OCI-LY7 (cell line): ENCODE results near the gene SASH1. TPM values are rescaled to one million over a fixed set of nuclear protein-coding genes. Genes with fewer than 3 reads are reported as not detected.

ENCODE experiments used
- BruUV-seq: library from RNA; stranded (reverse); fragments of 400-500 nt; replicated peaks from 2 replicates; lab custom pipeline; 2021; lab: Mats Ljungman, UMichigan
- CTCF ChIA-PET: fragments of 300-600 bp; sonication (Branson Sonifier 250); formaldehyde crosslinking; loops from one replicate; lab custom pipeline; 2022; ENCODE audit warnings: antibody characterized with exemption; ENCODE audit not compliant: unreplicated experiment; lab: Charles Lee
- POLR2A ChIA-PET: fragments of 300-600 bp; sonication (Branson Sonifier 250); formaldehyde crosslinking; loops from one replicate; lab custom pipeline; 2022; ENCODE audit warnings: antibody characterized with exemption; lab: Charles Lee
- DNase-seq: peaks from one replicate; pipeline ENCODE4 v3.0.0-alpha.2; 2015; ENCODE audit warnings: low spot score
- H2AFZ ChIP-seq: fragments of 200-600 bp; sonication (generic), shearing (Covaris generic); 2 replicates; pipeline ENCODE4 v1.6.1; 2014; ENCODE audit warnings: mild to moderate bottlenecking, antibody characterized with exemption, low read length, moderate library complexity
- H3K27ac ChIP-seq: fragments of 200-600 bp; sonication (generic); 2 replicates; pipeline ENCODE4 v1.5.1; 2014; ENCODE audit warnings: mixed run types, low read depth, mild to moderate bottlenecking, moderate library complexity, low read length, inconsistent platforms; ENCODE audit not compliant: poor library complexity, severe bottlenecking
- H3K36me3 ChIP-seq: fragments of 200-600 bp; sonication (generic); 2 replicates; pipeline ENCODE4 v1.6.1; 2014; ENCODE audit warnings: mild to moderate bottlenecking, antibody characterized with exemption, low read length, moderate library complexity, mixed read lengths; ENCODE audit not compliant: insufficient read depth
- H3K4me1 ChIP-seq: fragments of 200-600 bp; sonication (generic); 2 replicates; pipeline ENCODE4 v1.5.1; 2014; ENCODE audit warnings: mild to moderate bottlenecking, low read length; ENCODE audit not compliant: insufficient read depth, poor library complexity, severe bottlenecking
- H3K4me2 ChIP-seq: fragments of 200-600 bp; sonication (generic); 2 replicates; pipeline ENCODE4 v1.6.1; 2014; ENCODE audit warnings: mild to moderate bottlenecking, low read length
- H3K4me3 ChIP-seq: fragments of 200-600 bp; sonication (generic); 2 replicates; pipeline ENCODE4 v1.5.1; 2014; ENCODE audit warnings: mild to moderate bottlenecking, low read depth, low read length; ENCODE audit not compliant: poor library complexity, severe bottlenecking
- H3K79me2 ChIP-seq: fragments of 200-600 bp; sonication (generic); 2 replicates; pipeline ENCODE4 v1.6.1; 2016; ENCODE audit warnings: low read depth, mild to moderate bottlenecking, low read length, moderate library complexity, mixed read lengths; ENCODE audit not compliant: insufficient read depth
- H3K9me2 ChIP-seq: fragments of 200-600 bp; sonication (generic); 2 replicates; pipeline ENCODE4 v1.6.1; 2016; ENCODE audit warnings: mild to moderate bottlenecking, low read length, mixed read lengths; ENCODE audit not compliant: insufficient read depth
- H3K9me3 ChIP-seq: fragments of 200-600 bp; sonication (generic); 2 replicates; pipeline ENCODE4 v1.6.1; 2014; ENCODE audit warnings: mild to moderate bottlenecking, mixed run types, low read length, mixed read lengths
- H4K20me1 ChIP-seq: fragments of 200-600 bp; sonication (generic); 2 replicates; pipeline ENCODE4 v1.6.1; 2014; ENCODE audit warnings: mild to moderate bottlenecking, antibody characterized with exemption, low read length, moderate library complexity, mixed read lengths; ENCODE audit not compliant: insufficient read depth
- CTCF ChIP-seq: fragments of 200-600 bp; sonication (generic); conservative IDR thresholded peaks from 2 replicates; pipeline ENCODE4 v1.5.1; 2014; ENCODE audit warnings: mild to moderate bottlenecking, antibody characterized with exemption, low read length, moderate library complexity, mixed read lengths
- EZH2phosphoT487 ChIP-seq: fragments of 200-600 bp; sonication (generic); IDR thresholded peaks from 2 replicates; pipeline ENCODE4 v1.6.1; 2018; ENCODE audit warnings: low read depth, borderline replicate concordance, mild to moderate bottlenecking, mixed run types, antibody characterized with exemption, low read length, moderate library complexity, mixed read lengths
- intact Hi-C: fragments of 100-400 bp; cut with micrococcal nuclease; formaldehyde crosslinking; loops from one replicate; pipeline ENCODE4 v1.10.0; 2022; ENCODE audit not compliant: unreplicated experiment
- total RNA-seq, 2 experiments: library from RNA; depleted of rRNA in 1 of 2; stranded (reverse); fragments of >200 nt in 1 of 2; shearing (Covaris generic) in 1 of 2; gene quantifications; 2 replicates each; pipeline ENCODE4 v1.2.3, GENCODE V29; 2014 to 2022

The SASH1 gene
- total RNA-seq, 2 experiments from 2014 or later: not detected

- H4K20me1 ChIP-seq: no peaks in the 10 kb centered on the region
- no peaks in the 10 kb centered on the region for H3K79me2 ChIP-seq
- H3K9me2 ChIP-seq: no peaks in the 10 kb centered on the region
- no peak overlapping the region for H2AFZ ChIP-seq
- H3K36me3 ChIP-seq: no peaks in the 10 kb centered on the region
- no peaks in the 10 kb centered on the region for H3K4me1 ChIP-seq
- TF ChIP-seq EZH2phosphoT487 (no peak), CTCF (no peak)
- intact Hi-C loops: no loop called here
- no peak overlapping the region for H3K4me3 ChIP-seq
- no peak overlapping the region for H3K27ac ChIP-seq
- H3K9me3 ChIP-seq: no peaks in the 10 kb centered on the region
- DNase-seq: no peak
- ChIA-PET CTCF (no interaction called here), POLR2A (interaction anchor here (0.7 kb wide), 1 partner anchor 23 kb away, joined by 3 read pairs; no protein-coding TSS in a partner anchor)
- H3K4me2 ChIP-seq: no peak overlapping the region
- BruUV-seq: no TSS peak
Observed at GRCh38 chr6:148429423-148429822, 86.8 kb downstream of the SASH1 start.

GRCh38 chr6:148430897-148431296 is 88.3 kb downstream of the SASH1 start:
- no peaks in the 10 kb centered on the region for H3K4me1 ChIP-seq
- CTCF ChIA-PET: no interaction called here

More at GRCh38 chr6:148430897-148431296, 88.3 kb downstream of the SASH1 start:
- Histone ChIP-seq H3K79me2 (no peaks in the 10 kb centered on the region), H3K36me3 (no peaks in the 10 kb centered on the region), H3K4me3 (no peak overlapping the region), H3K9me3 (no peaks in the 10 kb centered on the region), H3K4me2 (no peak overlapping the region), H2AFZ (no peak overlapping the region), H3K9me2 (no peaks in the 10 kb centered on the region), H4K20me1 (no peaks in the 10 kb centered on the region), H3K27ac (no peak overlapping the region)
- intact Hi-C loops: no loop called here
- no peak for TF ChIP-seq EZH2phosphoT487
- TF ChIP-seq CTCF: no peak
- no TSS peak for BruUV-seq
- no peak for DNase-seq
- POLR2A ChIA-PET: no interaction called here
